ENCODE measurements around the gene FABP3. TPM values are rescaled to one million over a fixed set of nuclear protein-coding genes. Genes with fewer than 3 reads are reported as not detected.
"Not testable (repeated sequence)": the region's sequence is repeated elsewhere in the genome, so short reads cannot be mapped to it uniquely, and the experiment has no call there.

The FABP3 gene
- total RNA-seq, 4 donors from 2014 or later = 1.5 to 5.6 (median 3.3) TPM

DNA sequence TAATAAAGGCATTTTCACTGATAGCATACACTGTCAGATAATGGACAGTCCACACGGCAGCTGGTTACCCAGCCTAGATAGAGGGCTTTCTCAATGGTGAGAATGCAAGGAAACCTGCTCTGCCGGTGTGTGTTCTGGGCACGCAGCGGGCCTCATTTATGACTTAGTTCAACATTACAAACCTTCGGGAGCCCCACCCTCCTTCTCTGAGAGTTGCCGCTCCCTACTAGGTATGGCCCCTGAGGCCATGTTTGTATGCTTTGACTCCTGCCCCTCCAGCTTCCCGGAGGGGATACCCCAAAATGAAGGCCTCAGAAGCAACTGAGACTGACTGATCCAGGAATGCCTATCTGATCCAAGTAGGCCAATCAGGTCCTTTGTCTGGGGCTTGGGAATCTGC is 17.2 kb upstream of the FABP3 start:
- Histone ChIP-seq H3K36me3 (no peaks in the 10 kb centered on the region), H3K4me3 (no peak overlapping the region), H3K27me3 (no peaks in the 10 kb centered on the region), H3K4me1 (peaks cover 18% of the 10 kb centered on the region), H3K9me3 (no peaks in the 10 kb centered on the region), H3K27ac (no peak overlapping the region)
- 38% methylated on average over 4 of the region's 7 CpGs for WGBS
- DNase-seq (ENCODE audit: low spot score in 2 of 2) = no peak
- TF ChIP-seq POLR2AphosphoS5 (IDR thresholded peaks at IDR 0.05) = no peak
- no peak for TF ChIP-seq POLR2A (IDR thresholded peaks at IDR 0.05)
- no peak for TF ChIP-seq CTCF (IDR thresholded peaks at IDR 0.05)
- no peak for TF ChIP-seq EP300 (IDR thresholded peaks at IDR 0.05)

GRCh38 chr1:31389616-31390015 is 16.7 kb upstream of the FABP3 start:
- WGBS = 89% methylated on average over 7 of the region's 7 CpGs

GRCh38 chr1:31387612-31388011 is 14.7 kb upstream of the FABP3 start:
- no peak overlapping the region for H3K27ac ChIP-seq
- H3K4me1 ChIP-seq = peaks cover 10% of the 10 kb centered on the region
- TF ChIP-seq CTCF (IDR thresholded peaks at IDR 0.05) (no peak), EP300 (IDR thresholded peaks at IDR 0.05) (no peak), POLR2AphosphoS5 (IDR thresholded peaks at IDR 0.05) (no peak), POLR2A (IDR thresholded peaks at IDR 0.05) (no peak)
- no peaks in the 10 kb centered on the region for H3K36me3 ChIP-seq
- H3K9me3 ChIP-seq = no peaks in the 10 kb centered on the region
- 53% methylated on average over 10 of the region's 10 CpGs for WGBS
- H3K27me3 ChIP-seq = no peaks in the 10 kb centered on the region
- no peak for DNase-seq (ENCODE audit: low spot score in 2 of 2)
- no peak overlapping the region for H3K4me3 ChIP-seq

More at GRCh38 chr1:31389616-31390015, 16.7 kb upstream of the FABP3 start:
- H3K4me3 ChIP-seq = no peak overlapping the region
- TF ChIP-seq POLR2A (IDR thresholded peaks at IDR 0.05) (no peak), EP300 (IDR thresholded peaks at IDR 0.05) (no peak), CTCF (IDR thresholded peaks at IDR 0.05) (no peak), POLR2AphosphoS5 (IDR thresholded peaks at IDR 0.05) (no peak)
- peaks cover 15% of the 10 kb centered on the region for H3K4me1 ChIP-seq
- H3K36me3 ChIP-seq = no peaks in the 10 kb centered on the region
- DNase-seq (ENCODE audit: low spot score in 2 of 2) = no peak
- H3K9me3 ChIP-seq = no peaks in the 10 kb centered on the region
- no peak overlapping the region for H3K27ac ChIP-seq
- no peaks in the 10 kb centered on the region for H3K27me3 ChIP-seq

DNA sequence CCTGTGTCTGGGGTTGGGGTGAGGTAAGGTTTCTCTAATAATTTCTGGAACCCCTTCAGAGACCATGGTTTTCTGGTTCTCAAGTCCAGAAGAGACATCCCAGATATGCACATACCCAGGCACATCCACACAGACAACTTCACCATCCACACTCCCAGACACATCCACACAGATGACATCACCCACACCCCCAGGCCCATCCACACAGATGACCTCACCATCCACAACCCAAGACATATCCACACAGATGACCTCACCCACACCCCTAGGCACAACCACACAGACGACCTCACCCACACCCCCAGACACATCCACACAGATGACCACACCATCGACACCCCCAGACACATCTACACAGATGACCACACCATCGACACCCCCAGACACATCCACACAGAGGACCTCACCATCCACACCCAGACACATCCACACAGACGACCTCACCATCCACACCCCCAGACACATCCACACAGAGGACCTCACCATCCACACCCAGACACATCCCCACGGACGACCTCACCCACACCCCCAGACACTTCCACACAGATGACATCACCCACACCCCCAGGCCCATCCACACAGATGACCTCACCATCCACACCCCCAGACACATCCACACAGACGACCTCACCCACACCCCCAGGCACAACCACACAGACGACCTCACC is 13.8 kb upstream of the FABP3 start:
- not testable (repeated sequence) for DNase-seq (ENCODE audit: low spot score in 2 of 2); H3K36me3 ChIP-seq; H3K27me3 ChIP-seq; H3K9me3 ChIP-seq; H3K27ac ChIP-seq; H3K4me3 ChIP-seq
- H3K4me1 ChIP-seq = peaks cover 10% of the 10 kb centered on the region
- WGBS = 61% methylated on average over 8 of the region's 8 CpGs

- Histone ChIP-seq H3K9me3 (no peaks in the 10 kb centered on the region), H3K4me1 (no peaks in the 10 kb centered on the region), H3K27me3 (no peaks in the 10 kb centered on the region), H3K4me3 (no peak overlapping the region), H3K27ac (no peak overlapping the region), H3K36me3 (no peaks in the 10 kb centered on the region)
- TF ChIP-seq POLR2A (IDR thresholded peaks at IDR 0.05) = no peak
- TF ChIP-seq EP300 (IDR thresholded peaks at IDR 0.05) = no peak
- no peak for TF ChIP-seq CTCF (IDR thresholded peaks at IDR 0.05)
- TF ChIP-seq POLR2AphosphoS5 (IDR thresholded peaks at IDR 0.05) = no peak
- DNase-seq (ENCODE audit: low spot score in 2 of 2) = no peak
- 42% methylated on average over 1 of the region's 1 CpG for WGBS
Measured at GRCh38 chr1:31383967-31384366, 11.1 kb upstream of the FABP3 start.
